Kidney epithelial cell (primary cell): ENCODE measurements around the gene BMAL1. TPM values are rescaled to one million over a fixed set of nuclear protein-coding genes. Genes with fewer than 3 reads are reported as not detected.

Experiments used
- DNase-seq: peaks from one replicate; pipeline ENCODE4 v3.0.0-alpha.2; 2010; ENCODE audit warnings: low read depth
- H3K27me3 ChIP-seq: 2 replicates; pipeline ENCODE4 v1.6.0; 2011; ENCODE audit warnings: low read length; ENCODE audit not compliant: control insufficient read depth, insufficient read depth
- H3K36me3 ChIP-seq: 2 replicates; pipeline ENCODE4 v1.5.1; 2011; ENCODE audit warnings: low read length; ENCODE audit not compliant: control insufficient read depth, insufficient read depth
- H3K4me3 ChIP-seq: 2 replicates; pipeline ENCODE4 v1.5.1; 2011; ENCODE audit warnings: low read depth, mild to moderate bottlenecking, control low read depth, low read length
- CTCF ChIP-seq: IDR thresholded peaks from 2 replicates; pipeline ENCODE4 v1.5.1; 2011; ENCODE audit warnings: mild to moderate bottlenecking, moderate library complexity, low read length, control low read depth, inconsistent platforms; ENCODE audit not compliant: insufficient read depth, poor library complexity, severe bottlenecking
- total RNA-seq: library from RNA; depleted of rRNA; stranded (reverse); fragments of >200 nt; gene quantifications from 2 replicates; pipeline ENCODE4 v1.2.3, GENCODE V29; 2015

BMAL1 gene
- total RNA-seq, 1 donor from 2014 or later, result 15.0 TPM

- H3K36me3 ChIP-seq, result no peaks in the 10 kb centered on the region
- no peaks in the 10 kb centered on the region for H3K27me3 ChIP-seq
- no peak for TF ChIP-seq CTCF
- no peak for DNase-seq
- H3K4me3 ChIP-seq, result no peak overlapping the region
Measured at GRCh38 chr11:13310443-13310842, 32.9 kb downstream of the BMAL1 start.

- Histone ChIP-seq H3K27me3 (no peaks in the 10 kb centered on the region), H3K4me3 (no peak overlapping the region), H3K36me3 (no peaks in the 10 kb centered on the region)
- DNase-seq, result no peak
- no peak for TF ChIP-seq CTCF
Measured at GRCh38 chr11:13311570-13311969, 34.0 kb downstream of the BMAL1 start.

- TF ChIP-seq CTCF, result no peak
- H3K27me3 ChIP-seq, result no peaks in the 10 kb centered on the region
- no peak for DNase-seq
- H3K36me3 ChIP-seq, result no peaks in the 10 kb centered on the region
- no peak overlapping the region for H3K4me3 ChIP-seq
Measured at GRCh38 chr11:13313005-13313819, 35.6 kb downstream of the BMAL1 start.

- no peak for DNase-seq
- H3K27me3 ChIP-seq, result no peaks in the 10 kb centered on the region
- no peak overlapping the region for H3K4me3 ChIP-seq
- H3K36me3 ChIP-seq, result no peaks in the 10 kb centered on the region
- no peak for TF ChIP-seq CTCF
Measured at GRCh38 chr11:13314676-13315394, 37.2 kb downstream of the BMAL1 start.

GRCh38 chr11:13315517-13316432 lies 38.2 kb downstream of the BMAL1 start:
- no peak for DNase-seq
- H3K36me3 ChIP-seq, result no peaks in the 10 kb centered on the region
- H3K4me3 ChIP-seq, result no peak overlapping the region
- no peaks in the 10 kb centered on the region for H3K27me3 ChIP-seq
- TF ChIP-seq CTCF, result no peak
